Natural killer cell (primary cell): ENCODE measurements around the gene LRWD1. TPM values are rescaled to one million over a fixed set of nuclear protein-coding genes. Genes with fewer than 3 reads are reported as not detected.
A peak's percentile ranks its signal among the peaks of the same experiment; 100 is the strongest.
"Not testable (repeated sequence)": the region's sequence is repeated elsewhere in the genome, so short reads cannot be mapped to it uniquely, and the experiment has no call there.

ENCODE experiments used
- ATAC-seq, 3 donors: fragments of 150-1000 bp in 2 of 3; fragments of 200-7000 bp in 1 of 3; cut with Tn5 transposase; 1 replicate in 1 of 3; 2 replicates in 2 of 3; pipeline ENCODE4 v1.10.0; 2021; ENCODE audit warnings: mild to moderate bottlenecking in 2 of 3, moderate library complexity in 2 of 3
- DNase-seq, 2 donors: peaks; one replicate each; pipeline versions ENCODE4 v3.0.0 to v3.0.0-alpha.2; 2013 to 2021; ENCODE audit warnings: mixed read lengths in 1 of 2
- H3K27ac ChIP-seq: one replicate; pipeline ENCODE4 v1.5.1; 2013; ENCODE audit warnings: mild to moderate bottlenecking, low read length
- H3K27me3 ChIP-seq: one replicate; pipeline ENCODE4 v1.6.1; 2013; ENCODE audit warnings: low read length; ENCODE audit not compliant: control insufficient read depth, insufficient read depth
- H3K36me3 ChIP-seq: one replicate; pipeline ENCODE4 v1.6.1; 2013; ENCODE audit warnings: low read length; ENCODE audit not compliant: control insufficient read depth, insufficient read depth
- H3K4me1 ChIP-seq: one replicate; pipeline ENCODE4 v1.6.1; 2013; ENCODE audit warnings: low read length; ENCODE audit not compliant: control insufficient read depth, insufficient read depth
- H3K4me3 ChIP-seq: one replicate; pipeline ENCODE4 v1.5.1; 2013; ENCODE audit warnings: low read length
- H3K9me3 ChIP-seq: one replicate; pipeline ENCODE4 v1.6.1; 2013; ENCODE audit warnings: low read length; ENCODE audit not compliant: control insufficient read depth, insufficient read depth
- H3K27ac Mint-ChIP-seq, 2 donors: one replicate each; pipeline ENCODE4 v1.8.0; 2022; ENCODE audit warnings: mild to moderate bottlenecking in 2 of 2, mixed read lengths in 2 of 2, moderate library complexity in 1 of 2
- H3K27me3 Mint-ChIP-seq, 2 donors: one replicate each; pipeline ENCODE4 v1.8.0; 2022; ENCODE audit warnings: low read depth in 2 of 2, mixed read lengths in 2 of 2
- H3K36me3 Mint-ChIP-seq: one replicate; pipeline ENCODE4 v1.8.0; 2022; ENCODE audit warnings: mixed read lengths
- H3K4me1 Mint-ChIP-seq, 2 donors: one replicate each; pipeline ENCODE4 v1.8.0; 2022; ENCODE audit warnings: mixed read lengths in 2 of 2
- H3K4me3 Mint-ChIP-seq: one replicate; pipeline ENCODE4 v1.8.0; 2022; ENCODE audit warnings: mild to moderate bottlenecking, moderate library complexity, mixed read lengths
- H3K9me3 Mint-ChIP-seq, 2 donors: one replicate each; pipeline ENCODE4 v1.8.0; 2022; ENCODE audit warnings: mixed read lengths in 2 of 2
- CTCF ChIP-seq: fragments of 200-600 bp; IDR thresholded peaks from one replicate; pipeline ENCODE4 v1.8.0; 2022; ENCODE audit warnings: antibody characterized with exemption
- WGBS: methylation state at CpG from one replicate; pipeline ENCODE4 v1.1.7; 2013; ENCODE audit warnings: missing lambda C conversion rate; ENCODE audit not compliant: insufficient coverage; 5-methylcytosine and 5-hydroxymethylcytosine counted together
- intact Hi-C: fragments of 100-400 bp; cut with micrococcal nuclease; formaldehyde crosslinking; loops from one replicate; pipeline ENCODE4 v1.14.2; 2022
- total RNA-seq, 4 donors: library from RNA; stranded (reverse); fragments of 120-200 nt in 1 of 4; gene quantifications; one replicate each; pipeline versions ENCODE4 v1.2.3 to v1.2.4, GENCODE V29; 2013 to 2022

LRWD1 gene
- total RNA-seq, 3 donors from 2014 or later (not counting 1 experiment from before 2014, with no cell fraction given) = 20.0 to 24.1 (median 20.4) TPM

GRCh38 chr7:102478314-102479208 lies 13.8 kb downstream of the LRWD1 start, which contains the start of gene POLR2J:
Gene POLR2J (minus strand): TSS chr7:102478922. CDS start chr7:102478860, 62 bp downstream.
- H3K4me3 ChIP-seq = peak within 1 kb of the TSS; percentile 49

GRCh38 chr7:102479209-102479584 lies 14.4 kb downstream of the LRWD1 start:
- H3K4me1 Mint-ChIP-seq, intact Hi-C loops, H3K27me3 Mint-ChIP-seq, H3K4me3 ChIP-seq, H3K36me3 ChIP-seq, H3K9me3 ChIP-seq, H3K4me3 Mint-ChIP-seq, H3K36me3 Mint-ChIP-seq, H3K9me3 Mint-ChIP-seq, H3K4me1 ChIP-seq, H3K27me3 ChIP-seq, DNase-seq, ATAC-seq, H3K27ac ChIP-seq: not testable (repeated sequence)
- no CpG with 5 or more reads among the region's 10 CpGs for WGBS
- peak overlapping the region in 1 of 2 donors; percentile 74 for H3K27ac Mint-ChIP-seq

More at GRCh38 chr7:102478314-102479208, 13.8 kb downstream of the LRWD1 start, which contains the start of gene POLR2J:
- H3K4me1 ChIP-seq, H3K9me3 ChIP-seq, H3K27me3 ChIP-seq, H3K36me3 ChIP-seq, intact Hi-C loops, H3K4me1 Mint-ChIP-seq, H3K9me3 Mint-ChIP-seq, H3K27me3 Mint-ChIP-seq, H3K36me3 Mint-ChIP-seq: not testable (repeated sequence)
- 0% methylated on average over 29 of the region's 72 CpGs for WGBS
- ATAC-seq (peak; percentile 87 to 94 (median 89)), DNase-seq (peak; percentile 80 to 98)
- peak within 1 kb of the TSS; percentile 74 to 79 for H3K27ac Mint-ChIP-seq
- peak; percentile 37 for TF ChIP-seq CTCF
- peak within 1 kb of the TSS; percentile 89 for H3K4me3 Mint-ChIP-seq
- H3K27ac ChIP-seq = peak within 1 kb of the TSS; percentile 38

- H3K4me3 ChIP-seq, H3K9me3 ChIP-seq, H3K9me3 Mint-ChIP-seq, H3K4me3 Mint-ChIP-seq, H3K36me3 ChIP-seq, ATAC-seq, H3K27me3 ChIP-seq, H3K36me3 Mint-ChIP-seq, H3K4me1 ChIP-seq, H3K27ac ChIP-seq, H3K27ac Mint-ChIP-seq, H3K27me3 Mint-ChIP-seq, DNase-seq, H3K4me1 Mint-ChIP-seq, intact Hi-C loops: not testable (repeated sequence)
- 5% methylated on average over 4 of the region's 11 CpGs for WGBS
- peak; percentile 15 for TF ChIP-seq CTCF
These were observed 15.3 kb downstream of the LRWD1 start for GRCh38 chr7:102479982-102480637.

GRCh38 chr7:102481962-102482361 lies 17.2 kb downstream of the LRWD1 start:
- ATAC-seq, H3K36me3 Mint-ChIP-seq, DNase-seq, H3K27ac Mint-ChIP-seq, H3K27ac ChIP-seq, H3K4me3 Mint-ChIP-seq, H3K4me3 ChIP-seq, H3K4me1 Mint-ChIP-seq, H3K9me3 Mint-ChIP-seq, H3K27me3 ChIP-seq, H3K4me1 ChIP-seq, intact Hi-C loops, H3K9me3 ChIP-seq, H3K36me3 ChIP-seq, H3K27me3 Mint-ChIP-seq: not testable (repeated sequence)
- WGBS = no CpG with 5 or more reads among the region's 10 CpGs

- WGBS = no CpG with 5 or more reads among the region's 5 CpGs
- H3K27me3 Mint-ChIP-seq, DNase-seq, H3K4me1 Mint-ChIP-seq, H3K27ac ChIP-seq, ATAC-seq, H3K36me3 ChIP-seq, H3K4me3 ChIP-seq, H3K27me3 ChIP-seq, H3K4me1 ChIP-seq, H3K9me3 ChIP-seq, H3K36me3 Mint-ChIP-seq, intact Hi-C loops, H3K9me3 Mint-ChIP-seq, H3K27ac Mint-ChIP-seq, H3K4me3 Mint-ChIP-seq: not testable (repeated sequence)
These were observed 19.5 kb downstream of the LRWD1 start for GRCh38 chr7:102484317-102484716.

- H3K4me1 Mint-ChIP-seq, H3K4me3 ChIP-seq, H3K36me3 ChIP-seq, intact Hi-C loops, H3K27ac ChIP-seq, H3K36me3 Mint-ChIP-seq, H3K9me3 ChIP-seq, H3K4me3 Mint-ChIP-seq, H3K27me3 Mint-ChIP-seq, H3K4me1 ChIP-seq, H3K9me3 Mint-ChIP-seq, H3K27me3 ChIP-seq, H3K27ac Mint-ChIP-seq: not testable (repeated sequence)
- ATAC-seq (peak; percentile 40 to 60 (median 41)), DNase-seq (peak in 1 of 2 donors; percentile 49)
- 100% methylated on average over 2 of the region's 12 CpGs for WGBS
These were observed 25.8 kb downstream of the LRWD1 start for GRCh38 chr7:102490529-102491075.
